Measurements from ENCODE around the gene IDI2.

- TF ChIP-seq CTCF (IDR thresholded peaks at IDR 0.05 in 2 of 3, conservative IDR thresholded peaks at IDR 0.05 in 1 of 3; ENCODE audit: borderline replicate concordance in 1 of 3, insufficient read depth in 1 of 3, low read depth in 2 of 3, low read length in 2 of 3) (no peak), EZH2phosphoT487 (IDR thresholded peaks at IDR 0.05; ENCODE audit: borderline replicate concordance) (no peak), ZFX (IDR thresholded peaks at IDR 0.05) (no peak)
Observed at GRCh38 chr10:970311-971149, 55.1 kb downstream of the IDI2 start.
